Vagina (tissue), 2 donors: ENCODE data around the gene FBXL14.

Experiments
- POLR2A ChIP-seq, 2 donors: fragments of 450-650 bp; IDR thresholded peaks; one replicate each; pipeline ENCODE4 v1.6.1; 2017; ENCODE audit warnings: antibody characterized with exemption in 2 of 2, mild to moderate bottlenecking in 2 of 2, moderate library complexity in 2 of 2
- TF ChIP-seq, protein P1 (sequence below), 3 experiments: fragments of 450-650 bp in 2 of 3; fragments of 200-600 bp in 1 of 3; sonication (generic) in 1 of 3; IDR thresholded peaks; one replicate each; pipeline ENCODE4 v1.5.1; 2017 to 2019; ENCODE audit warnings: antibody characterized with exemption in 3 of 3, mild to moderate bottlenecking in 2 of 3, moderate library complexity in 2 of 3

DNA sequence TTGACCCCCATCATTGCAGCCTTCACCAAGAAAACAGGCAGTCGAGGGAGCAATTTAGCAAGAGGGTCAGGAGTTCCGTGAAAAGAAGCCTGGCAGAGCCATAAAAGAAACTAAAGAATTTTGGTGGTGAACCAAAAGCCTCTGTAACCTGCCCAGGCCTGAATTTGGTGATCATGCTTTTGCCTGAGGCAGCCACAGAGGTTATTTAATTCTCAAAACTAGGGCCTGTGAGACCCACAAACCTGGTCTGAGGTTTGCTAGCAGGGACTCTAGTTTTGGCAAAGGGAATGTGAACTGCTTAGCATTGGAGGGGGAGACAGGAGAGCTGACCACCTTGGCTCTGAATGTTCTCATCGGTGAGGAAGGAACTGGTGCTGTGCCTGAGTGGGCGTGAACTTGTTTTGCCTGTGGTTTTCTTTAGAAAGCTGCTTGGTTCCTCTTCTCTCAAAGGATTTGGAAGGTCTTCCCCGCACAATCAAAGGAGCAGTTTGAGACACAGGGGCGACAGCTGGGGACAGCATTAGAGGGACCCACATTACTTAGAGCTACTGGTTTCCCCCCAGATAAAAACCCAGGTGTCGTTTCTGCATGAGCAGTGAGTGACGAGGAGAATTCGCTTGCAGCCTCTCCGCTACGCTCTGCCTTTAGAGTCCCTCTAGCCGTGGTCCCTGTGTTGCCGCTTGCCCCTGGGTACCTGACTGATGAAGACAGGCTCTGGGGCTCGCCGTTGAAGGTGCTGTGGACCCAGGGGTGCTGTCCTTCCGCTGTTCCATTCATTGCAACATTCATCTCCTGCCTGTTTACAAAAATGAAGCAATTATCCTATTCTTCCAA lies 22.1 kb upstream of the FBXL14 start:
- TF ChIP-seq, protein P1, sequence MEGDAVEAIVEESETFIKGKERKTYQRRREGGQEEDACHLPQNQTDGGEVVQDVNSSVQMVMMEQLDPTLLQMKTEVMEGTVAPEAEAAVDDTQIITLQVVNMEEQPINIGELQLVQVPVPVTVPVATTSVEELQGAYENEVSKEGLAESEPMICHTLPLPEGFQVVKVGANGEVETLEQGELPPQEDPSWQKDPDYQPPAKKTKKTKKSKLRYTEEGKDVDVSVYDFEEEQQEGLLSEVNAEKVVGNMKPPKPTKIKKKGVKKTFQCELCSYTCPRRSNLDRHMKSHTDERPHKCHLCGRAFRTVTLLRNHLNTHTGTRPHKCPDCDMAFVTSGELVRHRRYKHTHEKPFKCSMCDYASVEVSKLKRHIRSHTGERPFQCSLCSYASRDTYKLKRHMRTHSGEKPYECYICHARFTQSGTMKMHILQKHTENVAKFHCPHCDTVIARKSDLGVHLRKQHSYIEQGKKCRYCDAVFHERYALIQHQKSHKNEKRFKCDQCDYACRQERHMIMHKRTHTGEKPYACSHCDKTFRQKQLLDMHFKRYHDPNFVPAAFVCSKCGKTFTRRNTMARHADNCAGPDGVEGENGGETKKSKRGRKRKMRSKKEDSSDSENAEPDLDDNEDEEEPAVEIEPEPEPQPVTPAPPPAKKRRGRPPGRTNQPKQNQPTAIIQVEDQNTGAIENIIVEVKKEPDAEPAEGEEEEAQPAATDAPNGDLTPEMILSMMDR (IDR thresholded peaks at IDR 0.05): no peak
- TF ChIP-seq POLR2A (IDR thresholded peaks at IDR 0.05): no peak
